Activated naive CD4-positive, alpha-beta T cell treated with anti-CD3 and anti-CD28 coated beads, Interleukin-2, amount 50 U/mL, for 24 hours (primary cell): ENCODE measurements around the gene RAB1B.
"Not testable (repeated sequence)": the region's sequence is repeated elsewhere in the genome, so short reads cannot be mapped to it uniquely, and the experiment has no call there.

Experiments
- H3K27ac Mint-ChIP-seq: one replicate; pipeline ENCODE4 v1.8.0; 2021; ENCODE audit warnings: mild to moderate bottlenecking, mixed read lengths
- H3K27me3 Mint-ChIP-seq: one replicate; pipeline ENCODE4 v1.8.0; 2021; ENCODE audit warnings: mixed read lengths
- H3K36me3 Mint-ChIP-seq: one replicate; pipeline ENCODE4 v1.8.0; 2021; ENCODE audit warnings: mixed read lengths
- H3K4me1 Mint-ChIP-seq: one replicate; pipeline ENCODE4 v1.8.0; 2021; ENCODE audit warnings: mixed read lengths
- H3K4me3 Mint-ChIP-seq: one replicate; pipeline ENCODE4 v1.8.0; 2021; ENCODE audit warnings: mild to moderate bottlenecking, mixed read lengths
- H3K9me3 Mint-ChIP-seq: one replicate; pipeline ENCODE4 v1.8.0; 2021; ENCODE audit warnings: mixed read lengths

RAB1B gene

DNA sequence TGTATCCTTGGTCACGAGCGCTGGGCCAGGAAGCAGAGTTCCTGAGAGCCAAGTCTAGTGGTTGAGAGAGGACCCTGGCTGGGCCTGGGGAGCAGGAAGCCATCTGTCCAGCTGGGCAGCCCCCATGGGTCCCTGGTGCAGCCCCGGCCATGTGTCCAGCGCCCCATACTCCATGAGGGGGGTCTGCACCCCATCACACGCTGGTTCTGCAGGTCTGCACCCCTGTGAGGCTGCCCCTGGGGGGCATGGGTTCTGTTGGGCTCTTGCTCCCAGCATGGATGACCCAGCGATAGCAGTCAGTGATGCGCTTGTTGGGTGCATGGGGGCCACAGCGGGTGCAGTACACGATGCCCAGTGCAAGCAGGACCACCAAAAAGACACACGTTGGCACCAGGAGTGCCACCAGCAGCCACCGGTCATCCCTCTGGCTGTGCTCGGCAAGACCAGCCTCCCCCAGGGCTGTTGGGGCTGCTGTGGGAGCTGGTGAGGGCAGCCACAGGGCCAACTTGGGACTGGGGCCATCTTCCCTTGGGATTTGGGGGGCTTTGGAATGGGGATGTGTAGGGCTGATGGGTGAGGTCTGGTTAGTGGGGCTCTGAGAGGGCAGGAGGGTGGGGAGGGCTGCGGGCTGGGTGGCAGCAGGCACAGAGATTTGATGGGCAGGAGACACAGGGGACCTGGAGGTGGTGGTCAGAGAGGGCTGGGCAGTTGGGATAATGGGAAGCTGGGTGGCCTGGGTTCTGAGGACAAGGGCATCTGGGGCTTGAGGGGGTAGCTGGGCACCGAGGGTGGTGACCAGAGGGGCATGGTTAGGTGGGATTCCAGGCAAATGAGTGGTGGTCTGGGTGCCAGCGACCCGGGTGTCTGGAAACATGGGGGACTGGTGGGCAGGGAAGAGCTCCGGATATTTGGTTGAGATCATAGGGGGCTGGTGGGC is 46.4 kb downstream of the RAB1B start:
- peaks cover 62% of the 10 kb centered on the region for H3K4me1 Mint-ChIP-seq
- peak overlapping the region; percentile 74 for H3K4me3 Mint-ChIP-seq
- no peaks in the 10 kb centered on the region for H3K36me3 Mint-ChIP-seq
- no peaks in the 10 kb centered on the region for H3K27me3 Mint-ChIP-seq
- no peaks in the 10 kb centered on the region for H3K9me3 Mint-ChIP-seq
- peak overlapping the region; percentile 91 for H3K27ac Mint-ChIP-seq

DNA sequence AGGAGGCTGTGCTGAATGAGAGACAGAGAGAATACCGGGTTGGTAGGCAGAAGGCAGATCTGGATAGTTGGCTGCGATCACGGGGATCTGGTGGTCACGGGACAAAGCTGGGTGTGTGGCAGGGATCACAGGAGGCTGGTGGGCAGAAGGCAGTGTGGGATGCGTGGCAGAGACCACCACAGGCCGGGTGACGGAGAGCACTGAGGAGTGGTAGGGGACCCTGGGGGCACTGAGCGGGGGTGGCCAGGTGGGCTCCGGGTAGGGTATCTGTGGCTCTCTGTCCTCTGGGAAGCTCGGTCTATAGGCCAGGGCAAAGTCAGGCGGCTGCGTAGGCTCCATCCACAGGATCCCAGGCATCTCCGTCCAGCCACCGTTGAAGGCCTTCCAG is 47.1 kb downstream of the RAB1B start:
- H3K4me1 Mint-ChIP-seq, result peaks cover 68% of the 10 kb centered on the region
- no peaks in the 10 kb centered on the region for H3K9me3 Mint-ChIP-seq

DNA sequence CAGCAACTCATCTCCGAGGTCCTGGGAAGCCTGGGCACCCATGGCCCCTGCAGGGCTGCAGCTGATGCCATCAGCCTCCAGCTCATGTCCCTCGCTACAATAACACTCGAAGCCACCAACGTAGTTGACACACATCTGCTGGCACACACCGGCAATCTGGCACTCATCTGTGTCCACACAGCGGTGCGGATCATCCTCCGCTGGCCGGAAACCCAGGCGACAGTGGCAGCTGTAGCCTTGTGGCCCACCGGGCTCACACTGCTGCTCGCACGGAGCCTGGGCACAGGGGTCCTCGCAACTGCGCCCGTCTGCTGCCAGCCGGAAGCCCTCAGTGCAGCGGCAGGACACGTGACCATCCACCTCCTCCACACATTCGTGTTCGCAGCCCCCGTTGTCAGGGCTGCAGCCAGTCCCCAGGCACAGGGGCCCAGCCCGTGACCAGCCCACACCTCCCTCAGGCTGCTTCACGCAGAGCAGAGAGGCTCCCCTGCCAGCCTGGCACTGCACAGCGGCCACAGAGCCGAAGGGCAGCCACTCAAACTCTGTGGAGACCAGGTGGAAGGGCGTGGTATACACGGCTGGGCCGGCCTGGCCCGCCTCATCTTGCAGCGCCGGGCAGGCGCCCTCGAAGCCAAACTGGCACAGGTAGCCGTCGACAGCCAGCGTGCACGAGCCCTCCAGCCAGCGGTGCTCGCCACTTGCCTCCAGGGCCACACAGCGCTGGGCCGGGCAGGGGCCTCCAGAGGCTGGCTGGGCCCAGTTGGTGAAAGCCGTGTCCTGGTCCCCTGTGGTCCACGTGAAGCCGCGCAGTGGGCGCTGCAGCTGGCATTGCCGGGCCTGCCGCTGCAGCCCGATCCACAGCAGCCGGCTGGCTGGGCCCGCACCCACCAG is 47.7 kb downstream of the RAB1B start:
- Mint-ChIP-seq H3K4me3 (no peak overlapping the region), H3K9me3 (no peaks in the 10 kb centered on the region), H3K27ac (peak overlapping the region; percentile 47), H3K27me3 (no peaks in the 10 kb centered on the region), H3K4me1 (peaks cover 68% of the 10 kb centered on the region), H3K36me3 (no peaks in the 10 kb centered on the region)

More for the DNA sequence above, 47.1 kb downstream of the RAB1B start:
- no peak overlapping the region for H3K4me3 Mint-ChIP-seq
- peak overlapping the region; percentile 90 for H3K27ac Mint-ChIP-seq
- no peaks in the 10 kb centered on the region for H3K27me3 Mint-ChIP-seq
- H3K36me3 Mint-ChIP-seq, result no peaks in the 10 kb centered on the region

DNA sequence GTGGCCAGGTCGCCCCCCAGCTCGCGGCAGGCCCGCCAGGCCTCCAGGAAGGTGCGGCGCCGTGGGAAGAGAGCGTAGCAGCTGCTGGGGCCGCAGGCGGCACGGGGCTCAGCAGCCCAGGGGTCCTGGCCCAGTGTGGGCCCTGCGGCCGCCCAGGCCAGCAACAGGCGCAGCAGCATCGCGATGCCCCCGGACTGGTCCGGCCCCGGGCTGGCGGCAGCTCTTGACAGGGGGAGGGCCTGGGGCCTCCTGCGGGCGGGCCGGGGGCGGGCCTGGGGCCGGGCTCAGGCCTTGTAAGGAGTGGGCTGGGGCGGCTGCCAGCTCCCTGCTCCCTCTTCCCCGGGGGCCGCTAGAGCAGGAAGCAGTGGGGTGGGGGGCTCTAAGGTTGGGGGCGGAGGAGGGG is 48.4 kb downstream of the RAB1B start, which contains the start of gene CD248:
Gene CD248 (minus strand): TSS at position 196 of the 403 bp plus-strand sequence. CDS start 17 bp downstream, at position 179.
- Mint-ChIP-seq H3K27me3 (no peaks in the 10 kb centered on the region), H3K4me3 (peak within 1 kb of the TSS; percentile 44), H3K4me1 (peaks cover 66% of the 10 kb centered on the region), H3K9me3 (no peaks in the 10 kb centered on the region), H3K27ac (peak within 1 kb of the TSS; percentile 82), H3K36me3 (no peaks in the 10 kb centered on the region)

DNA sequence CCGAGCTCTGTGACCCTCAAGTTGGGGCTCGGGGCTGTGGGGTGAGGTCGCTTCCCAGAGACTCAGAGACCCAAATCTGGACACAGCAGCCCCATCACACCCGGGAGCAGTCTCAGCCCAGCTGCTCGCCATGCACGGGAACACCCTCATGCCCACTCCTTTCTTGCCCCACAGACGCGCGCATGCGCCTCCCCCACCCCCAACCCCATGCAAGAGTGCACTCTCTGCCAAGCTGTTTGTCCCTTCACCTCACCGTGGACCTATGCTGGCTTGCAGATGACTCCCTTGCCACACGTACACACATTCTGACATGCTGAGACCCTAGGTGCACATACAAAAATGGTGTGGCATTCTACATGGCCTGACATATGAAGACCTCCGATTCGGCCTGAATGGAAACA is 48.9 kb downstream of the RAB1B start:
- H3K27me3 Mint-ChIP-seq, result no peaks in the 10 kb centered on the region
- H3K4me1 Mint-ChIP-seq, result peaks cover 68% of the 10 kb centered on the region
- H3K36me3 Mint-ChIP-seq, result no peaks in the 10 kb centered on the region
- H3K4me3 Mint-ChIP-seq, result peak overlapping the region; percentile 39
- peak overlapping the region; percentile 82 for H3K27ac Mint-ChIP-seq
- H3K9me3 Mint-ChIP-seq, result no peaks in the 10 kb centered on the region

DNA sequence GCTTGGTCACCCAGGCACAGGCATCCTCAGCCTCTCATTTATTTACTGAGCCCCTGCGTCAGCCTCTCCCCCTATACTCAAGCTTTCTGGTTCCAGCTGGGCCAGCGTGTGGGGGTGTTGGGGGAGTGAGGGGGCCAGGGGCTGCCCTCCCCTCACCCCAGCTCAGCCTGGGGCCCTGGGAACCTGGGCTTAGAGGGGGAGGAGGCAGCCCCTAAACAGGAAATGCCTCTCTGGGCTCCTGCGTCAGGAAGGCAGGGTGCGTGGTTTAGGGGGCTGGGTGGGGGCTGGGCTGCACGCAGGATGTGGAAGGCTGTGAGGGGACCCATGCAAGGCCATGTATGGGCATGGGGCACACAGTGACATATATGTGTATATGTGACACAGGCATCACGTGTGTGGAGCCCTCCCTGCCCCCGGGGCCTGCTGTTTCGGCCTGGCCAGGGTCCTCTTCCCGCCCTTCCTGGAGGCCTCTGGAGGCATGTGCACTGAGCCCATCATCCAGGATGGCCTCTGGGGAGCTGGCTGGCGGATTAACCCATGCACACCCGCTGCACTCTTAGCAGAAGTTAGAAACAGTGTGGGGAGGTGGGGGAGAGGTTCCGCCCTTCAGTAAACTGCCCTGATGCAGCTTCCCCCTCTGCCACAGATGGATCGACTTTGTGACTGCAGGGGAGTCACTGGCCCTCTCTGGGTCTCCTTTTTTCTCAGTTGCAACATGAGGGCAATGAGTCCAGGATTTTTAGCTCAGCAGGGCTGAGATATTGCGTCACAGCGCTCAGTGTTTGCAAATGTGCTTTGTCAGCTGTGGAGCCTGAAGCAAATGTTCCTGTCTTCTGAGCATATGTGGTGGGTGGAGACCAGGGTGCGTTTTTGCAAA is 49.5 kb downstream of the RAB1B start:
- H3K4me1 Mint-ChIP-seq, result peaks cover 72% of the 10 kb centered on the region
- H3K4me3 Mint-ChIP-seq, result peak overlapping the region; percentile 44
- peak overlapping the region; percentile 82 for H3K27ac Mint-ChIP-seq

DNA sequence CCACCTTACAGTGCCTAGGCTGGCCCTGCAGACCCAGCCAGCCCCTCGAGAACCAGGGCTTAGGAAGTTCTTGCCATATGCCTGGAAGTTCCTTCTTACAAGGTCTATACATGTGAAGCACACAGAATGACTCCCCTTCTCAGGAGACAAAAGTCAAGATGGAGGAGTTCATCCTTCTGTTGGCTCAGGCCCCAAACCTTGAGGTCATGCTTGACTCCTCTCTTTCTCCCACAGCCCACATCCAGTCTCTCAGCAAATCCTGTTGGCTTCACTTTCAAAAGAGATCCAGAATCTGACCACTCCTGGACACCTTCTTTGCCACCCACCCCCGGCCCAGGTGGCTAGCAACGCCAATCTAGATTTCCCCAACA is 50.1 kb downstream of the RAB1B start:
- peak overlapping the region; percentile 44 for H3K4me3 Mint-ChIP-seq
- H3K27me3 Mint-ChIP-seq, result no peaks in the 10 kb centered on the region
- peak overlapping the region; percentile 81 for H3K27ac Mint-ChIP-seq
- H3K4me1 Mint-ChIP-seq, result peaks cover 78% of the 10 kb centered on the region
- H3K9me3 Mint-ChIP-seq, result no peaks in the 10 kb centered on the region
- no peaks in the 10 kb centered on the region for H3K36me3 Mint-ChIP-seq

More for the DNA sequence above, 49.5 kb downstream of the RAB1B start:
- H3K36me3 Mint-ChIP-seq, result no peaks in the 10 kb centered on the region
- H3K9me3 Mint-ChIP-seq, result no peaks in the 10 kb centered on the region
- no peaks in the 10 kb centered on the region for H3K27me3 Mint-ChIP-seq

DNA sequence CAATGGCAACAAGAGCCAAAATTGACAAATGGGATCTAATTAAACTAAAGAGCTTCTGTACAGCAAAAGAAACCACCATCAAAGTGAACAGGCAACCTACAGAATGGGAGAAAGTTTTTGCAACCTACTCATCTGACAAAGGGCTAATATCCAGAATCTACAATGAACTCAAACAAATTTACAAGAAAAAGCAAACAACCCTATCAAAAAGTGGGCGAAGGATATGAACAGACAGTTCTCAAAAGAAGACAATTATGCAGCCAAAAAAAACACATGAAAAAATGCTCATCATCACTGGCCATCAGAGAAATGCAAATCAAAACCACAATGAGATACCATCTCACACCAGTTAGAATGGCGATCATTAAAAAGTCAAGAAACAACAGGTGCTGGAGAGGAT is 51.9 kb downstream of the RAB1B start:
- Mint-ChIP-seq H3K4me1 (peaks cover 72% of the 10 kb centered on the region), H3K27ac (peak overlapping the region; percentile 86)
- H3K36me3 Mint-ChIP-seq, H3K9me3 Mint-ChIP-seq, H3K4me3 Mint-ChIP-seq, H3K27me3 Mint-ChIP-seq: not testable (repeated sequence)

DNA sequence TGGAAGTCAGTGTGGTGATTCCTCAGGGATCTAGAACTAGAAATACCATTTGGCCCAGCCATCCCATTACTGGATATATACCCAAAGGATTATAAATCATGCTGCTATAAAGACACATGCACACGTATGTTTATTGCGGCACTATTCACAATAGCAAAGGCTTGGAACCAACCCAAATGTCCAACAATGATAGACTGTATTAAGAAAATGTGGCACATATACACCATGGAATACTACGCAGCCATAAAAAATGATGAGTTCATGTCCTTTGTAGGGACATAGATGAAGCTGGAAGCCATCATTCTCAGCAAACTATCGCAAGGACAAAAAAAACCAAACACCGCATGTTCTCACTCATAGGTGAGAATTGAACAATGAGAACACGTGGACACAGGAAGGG is 52.3 kb downstream of the RAB1B start:
- not testable (repeated sequence) for H3K9me3 Mint-ChIP-seq, H3K27ac Mint-ChIP-seq, H3K4me3 Mint-ChIP-seq, H3K36me3 Mint-ChIP-seq, H3K27me3 Mint-ChIP-seq
- peaks cover 71% of the 10 kb centered on the region for H3K4me1 Mint-ChIP-seq

DNA sequence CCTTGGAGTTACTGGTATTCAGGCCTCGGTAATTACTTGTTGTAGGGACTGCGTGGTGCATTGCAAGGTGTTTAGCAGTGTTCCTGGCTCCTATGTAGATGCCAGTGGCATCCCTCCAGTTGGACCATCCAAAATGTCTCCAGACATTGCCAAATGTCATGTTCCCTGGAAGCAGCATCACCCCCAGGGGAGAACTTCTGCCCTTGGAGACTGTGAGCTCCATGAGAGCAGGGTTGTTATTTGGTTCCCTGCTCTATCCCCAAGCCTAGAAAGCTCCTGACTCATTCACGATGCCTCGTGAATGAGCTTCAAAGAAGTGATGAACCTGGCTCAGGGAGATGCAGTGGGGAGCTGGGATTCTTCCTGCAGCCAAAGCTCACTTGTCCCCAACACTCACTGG is 53.2 kb downstream of the RAB1B start:
- Mint-ChIP-seq H3K4me3 (no peak overlapping the region), H3K4me1 (peaks cover 71% of the 10 kb centered on the region), H3K9me3 (no peaks in the 10 kb centered on the region), H3K36me3 (no peaks in the 10 kb centered on the region), H3K27me3 (no peaks in the 10 kb centered on the region), H3K27ac (no peak overlapping the region)

DNA sequence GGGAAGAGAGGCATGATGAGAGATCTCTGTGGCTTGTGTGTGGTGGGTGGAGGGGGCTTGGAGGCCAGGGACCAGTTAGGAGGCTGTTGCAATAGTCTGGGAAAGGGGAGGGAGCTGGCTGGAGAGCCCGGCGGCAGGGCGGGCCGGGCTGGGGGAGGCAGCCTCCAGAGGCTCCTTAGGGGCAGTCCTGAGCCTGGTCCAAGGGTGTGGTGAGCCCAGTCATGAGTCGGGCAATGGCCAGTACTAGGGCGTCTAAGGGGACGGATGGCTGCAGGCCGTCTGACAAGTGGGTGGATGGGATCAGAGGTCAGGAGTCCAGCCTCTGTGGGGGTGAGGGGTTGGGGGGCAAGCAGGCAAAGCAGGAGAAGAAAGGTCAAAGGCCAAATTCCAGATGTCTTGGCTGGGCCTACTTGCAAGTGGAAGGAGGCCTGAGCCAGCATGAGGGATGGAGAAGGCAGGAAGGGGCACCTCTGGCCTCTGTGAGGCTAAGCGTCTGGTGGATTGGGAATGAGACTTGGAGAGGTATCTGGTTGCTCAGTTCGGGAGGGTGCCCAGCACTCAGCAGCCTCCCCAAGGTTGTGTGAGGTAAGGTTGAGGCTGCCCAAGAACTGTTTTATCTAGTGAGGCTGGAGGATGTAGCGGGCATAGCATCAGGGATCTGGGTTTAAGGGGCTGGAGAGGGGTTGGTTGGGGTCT is 54.4 kb downstream of the RAB1B start:
- no peaks in the 10 kb centered on the region for H3K9me3 Mint-ChIP-seq
- peaks cover 74% of the 10 kb centered on the region for H3K4me1 Mint-ChIP-seq
- H3K27me3 Mint-ChIP-seq, result no peaks in the 10 kb centered on the region
- no peaks in the 10 kb centered on the region for H3K36me3 Mint-ChIP-seq
- H3K4me3 Mint-ChIP-seq, result no peak overlapping the region
- H3K27ac Mint-ChIP-seq, result peak overlapping the region; percentile 81

DNA sequence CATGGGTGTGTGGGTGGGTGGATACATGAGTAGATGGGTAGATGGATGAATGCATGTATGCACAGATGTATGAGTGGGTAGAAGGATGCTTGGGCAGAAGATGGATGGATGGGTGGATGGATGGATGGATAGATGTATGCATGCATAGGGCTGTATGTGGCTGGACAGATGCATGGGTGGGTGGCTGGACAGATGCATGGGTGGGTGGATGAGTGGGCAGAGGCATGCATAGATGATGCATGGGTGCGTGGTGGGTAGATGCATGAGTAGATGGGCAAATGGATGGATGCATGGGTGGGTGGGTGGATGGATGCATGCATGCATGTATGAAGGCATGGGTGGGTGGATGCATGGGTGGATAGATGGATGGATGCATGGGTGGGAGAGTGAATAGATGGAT is 55.2 kb downstream of the RAB1B start:
- Mint-ChIP-seq H3K4me3 (no peak overlapping the region), H3K9me3 (no peaks in the 10 kb centered on the region), H3K27ac (peak overlapping the region; percentile 1), H3K4me1 (peaks cover 74% of the 10 kb centered on the region), H3K36me3 (no peaks in the 10 kb centered on the region), H3K27me3 (no peaks in the 10 kb centered on the region)

DNA sequence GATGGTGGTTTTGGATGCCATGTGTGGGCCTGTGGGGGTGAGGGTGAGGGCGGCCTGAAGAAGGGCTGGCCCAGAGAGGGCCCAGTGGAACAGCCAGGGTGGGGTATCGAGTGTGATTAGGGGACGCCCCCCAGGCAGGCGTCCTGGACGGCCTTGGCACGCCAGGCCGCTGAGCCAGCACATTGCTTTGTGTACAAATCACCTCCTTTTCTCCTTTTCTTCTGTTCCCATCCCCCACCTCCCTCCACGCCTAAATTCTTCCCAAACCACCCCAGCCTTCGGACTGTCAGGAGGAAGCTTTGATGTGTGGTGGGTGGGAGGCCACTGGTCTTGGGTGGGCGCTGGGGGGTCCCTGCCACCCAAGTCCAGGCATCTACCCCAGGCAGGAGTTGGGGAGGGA is 56.2 kb downstream of the RAB1B start:
- Mint-ChIP-seq H3K9me3 (no peaks in the 10 kb centered on the region), H3K4me3 (no peak overlapping the region), H3K27me3 (no peaks in the 10 kb centered on the region), H3K27ac (no peak overlapping the region), H3K4me1 (peaks cover 66% of the 10 kb centered on the region), H3K36me3 (no peaks in the 10 kb centered on the region)

DNA sequence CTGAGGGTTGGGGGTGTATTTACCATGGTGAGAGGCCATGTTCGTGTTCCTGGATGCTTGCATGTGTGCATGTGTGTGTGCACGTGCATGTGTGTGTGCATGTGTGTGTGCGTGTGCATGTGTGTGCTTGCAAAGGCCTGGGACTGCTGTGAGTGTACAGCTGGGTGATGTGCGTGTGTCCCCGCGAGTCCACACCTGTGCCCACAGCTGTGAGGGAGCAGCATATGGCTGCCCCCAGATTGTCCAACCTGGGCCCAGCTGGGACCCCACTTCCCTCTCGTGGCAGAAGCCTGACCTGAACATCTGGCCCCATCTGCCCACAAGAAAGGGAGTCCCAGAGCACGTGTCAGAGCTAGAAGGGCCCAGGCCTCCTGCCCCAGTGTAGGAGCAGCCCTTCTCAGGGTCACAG is 56.8 kb downstream of the RAB1B start:
- no peaks in the 10 kb centered on the region for H3K9me3 Mint-ChIP-seq
- H3K4me1 Mint-ChIP-seq, result peaks cover 60% of the 10 kb centered on the region
- H3K27ac Mint-ChIP-seq, result no peak overlapping the region
- H3K4me3 Mint-ChIP-seq, result no peak overlapping the region
- no peaks in the 10 kb centered on the region for H3K36me3 Mint-ChIP-seq
- no peaks in the 10 kb centered on the region for H3K27me3 Mint-ChIP-seq
